ENCODE data around the gene TMEM238. TPM values are rescaled to one million over a fixed set of nuclear protein-coding genes. Genes with fewer than 3 reads are reported as not detected.

The TMEM238 gene
- total RNA-seq, 2 experiments from 2014 or later: 23.6 to 26.7 TPM

DNA sequence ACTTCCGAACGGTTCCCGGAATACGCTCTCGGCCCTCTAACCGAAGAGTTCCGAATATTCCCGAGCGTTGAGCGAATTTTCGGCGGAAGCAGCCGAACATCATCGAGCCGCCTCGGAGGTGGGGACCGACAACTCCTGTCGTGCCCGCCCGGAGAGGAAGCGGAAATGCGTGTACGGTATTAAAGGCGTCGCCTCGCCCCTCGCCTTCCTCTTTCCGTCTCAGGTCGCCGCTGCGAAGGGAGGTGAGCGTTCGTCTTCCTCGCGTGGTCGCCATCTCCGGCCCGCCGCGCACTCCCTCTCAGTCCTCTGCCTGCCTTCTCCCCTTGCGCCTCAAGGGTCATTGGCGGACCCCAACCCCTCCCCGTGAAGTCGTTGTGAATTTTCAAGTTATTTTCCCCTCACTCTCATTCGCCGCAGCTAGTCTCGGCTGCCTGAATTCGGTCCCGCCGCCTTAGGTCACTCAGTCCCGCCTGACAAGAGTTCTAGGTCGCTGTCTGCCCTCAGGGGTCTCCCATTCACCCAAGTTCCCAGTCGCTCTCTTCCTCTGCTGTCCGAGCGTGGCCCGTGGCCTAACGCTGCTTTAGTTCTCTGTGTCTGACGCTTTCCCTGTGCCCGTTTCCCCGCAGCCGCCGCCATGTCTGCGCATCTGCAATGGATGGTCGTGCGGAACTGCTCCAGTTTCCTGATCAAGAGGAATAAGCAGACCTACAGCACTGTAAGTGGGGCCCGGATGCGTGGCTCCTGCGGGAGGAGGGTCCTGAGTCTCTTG is 1.8 kb upstream of the TMEM238 start, which contains the start of gene RPL28:
RPL28 (plus strand) TSS at position 209 of the 769 bp plus-strand sequence; CDS start at position 635, 426 bp downstream.
- DNase-seq (peak; percentile 99), ATAC-seq (peak; percentile 73)
- Mint-ChIP-seq H3K4me3 (peak within 1 kb of the TSS; percentile 100), H3K4me1 (ENCODE audit: low read depth) (peaks cover 68% of the 10 kb centered on the region), H3K9me3 (ENCODE audit: insufficient read depth) (no peaks in the 10 kb centered on the region), H3K27me3 (ENCODE audit: low read depth) (no peaks in the 10 kb centered on the region), H3K27ac (peak within 1 kb of the TSS; percentile 99), H3K36me3 (ENCODE audit: low read depth) (peaks cover 64% of the 10 kb centered on the region)
- CTCF ChIA-PET: no interaction called here
- POLR2A ChIA-PET: interaction anchor here (0.5 to 14.2 kb wide), 3 partner anchors 17 to 130 kb away, joined by 3 to 213 read pairs (median 4); partner anchors contain the start of gene UBE2S

DNA sequence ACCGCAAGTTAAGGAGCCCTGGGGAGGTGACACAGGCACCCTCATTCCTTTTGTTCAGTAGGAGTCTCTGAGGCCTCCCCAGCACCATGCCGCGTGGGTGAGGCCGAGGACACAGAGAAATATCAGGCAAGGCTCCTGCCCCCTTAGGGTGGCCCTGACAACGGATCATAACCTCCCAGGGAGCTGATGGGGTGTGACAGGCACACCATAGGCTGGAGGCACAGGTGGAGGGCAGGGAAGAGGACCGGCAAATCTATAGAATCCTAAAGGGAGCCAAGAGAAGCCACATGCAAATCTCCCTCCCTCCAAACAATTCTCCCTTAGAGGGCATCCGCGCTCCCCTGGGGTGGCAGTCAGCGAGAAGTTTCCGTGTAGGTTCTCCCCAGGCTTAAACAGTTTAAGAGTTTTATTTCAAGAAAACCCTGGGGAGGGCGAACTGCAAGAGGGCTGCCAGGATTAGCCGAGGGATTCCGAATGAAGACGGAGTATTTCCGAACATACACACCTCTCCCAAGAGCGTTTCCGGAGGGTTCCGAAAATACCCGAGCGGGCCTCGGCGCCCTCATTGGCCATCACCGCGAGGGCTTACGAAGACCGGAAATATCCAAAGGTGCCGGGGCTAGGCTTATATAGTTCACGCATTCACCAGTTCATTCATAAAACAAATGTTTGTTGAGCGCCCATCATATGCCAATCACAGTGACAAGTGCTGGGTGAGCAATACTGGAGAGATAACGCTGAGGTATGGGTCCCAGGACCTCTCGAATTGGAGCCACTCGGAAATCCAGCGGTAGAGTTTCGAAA is 1.0 kb upstream of the TMEM238 start:
- POLR2A ChIA-PET: interaction anchor here (0.6 to 14.2 kb wide), 14 partner anchors 9 to 131 kb away, joined by 3 to 213 read pairs (median 6); partner anchors contain the start of genes IL11, PPP6R1, TMEM190 and UBE2S
- no peaks in the 10 kb centered on the region for H3K27me3 Mint-ChIP-seq (ENCODE audit: low read depth)
- H3K27ac Mint-ChIP-seq: peak overlapping the region; percentile 99
- H3K4me3 Mint-ChIP-seq: peak overlapping the region; percentile 100
- H3K9me3 Mint-ChIP-seq (ENCODE audit: insufficient read depth): no peaks in the 10 kb centered on the region
- H3K4me1 Mint-ChIP-seq (ENCODE audit: low read depth): peaks cover 62% of the 10 kb centered on the region
- CTCF ChIA-PET: interaction anchor here (0.9 to 3.1 kb wide), 13 partner anchors 33 to 297 kb away, joined by 3 to 30 read pairs (median 5); partner anchors contain the start of genes ISOC2 and KMT5C
- DNase-seq (peak; percentile 98), ATAC-seq (peak; percentile 75)
- H3K36me3 Mint-ChIP-seq (ENCODE audit: low read depth): peaks cover 60% of the 10 kb centered on the region

DNA sequence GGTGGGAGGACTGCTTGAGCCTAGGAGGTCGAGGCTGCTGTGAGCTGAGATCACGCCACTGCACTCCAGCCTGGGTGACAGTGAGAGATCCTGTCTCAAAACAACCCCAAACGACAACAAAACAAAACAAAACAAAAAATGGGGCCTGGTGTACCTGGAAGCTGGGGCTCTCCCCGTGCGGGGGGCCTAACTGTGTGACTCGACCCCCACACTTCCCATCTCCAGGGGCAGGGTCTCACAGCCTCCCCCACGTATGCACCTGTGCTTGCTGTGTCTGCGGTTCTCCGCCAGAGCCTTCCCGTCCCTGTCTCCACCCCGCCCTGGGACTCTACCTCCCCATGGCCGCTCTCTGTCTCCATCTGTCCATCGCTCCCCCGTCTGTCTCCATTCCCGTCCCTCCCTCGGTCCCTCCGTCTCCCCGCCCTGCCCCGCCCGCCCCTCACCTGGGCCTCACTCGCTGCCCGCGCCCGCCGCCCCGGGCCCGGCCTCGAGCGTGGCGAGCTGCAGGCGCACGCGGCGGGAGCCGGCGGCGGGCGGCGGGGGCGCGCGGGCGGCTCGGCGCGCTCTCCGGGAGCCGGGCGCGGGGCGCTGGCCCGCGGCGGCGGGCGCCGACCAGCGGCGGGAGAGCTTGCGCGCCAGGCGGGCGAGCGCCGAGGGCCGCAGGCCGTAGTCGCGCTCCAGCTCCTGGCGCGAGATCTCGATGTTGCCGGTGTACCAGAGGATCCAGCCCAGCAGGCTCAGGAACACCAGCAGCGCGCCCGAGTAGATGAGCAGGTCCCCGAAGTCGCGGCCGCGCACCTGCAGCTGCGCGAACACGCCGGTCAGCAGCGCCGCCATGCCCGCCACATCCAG is 587 bp downstream of the TMEM238 start:
- DNase-seq (peak; percentile 65), ATAC-seq (peak; percentile 14)
- POLR2A ChIA-PET: interaction anchor here (0.6 to 14.2 kb wide), 16 partner anchors 7 to 130 kb away, joined by 3 to 213 read pairs (median 4); partner anchors contain the start of genes IL11, KMT5C, TMEM190 and UBE2S
- H3K9me3 Mint-ChIP-seq (ENCODE audit: insufficient read depth): no peaks in the 10 kb centered on the region
- H3K27me3 Mint-ChIP-seq (ENCODE audit: low read depth): no peaks in the 10 kb centered on the region
- H3K36me3 Mint-ChIP-seq (ENCODE audit: low read depth): peaks cover 48% of the 10 kb centered on the region
- peak overlapping the region; percentile 88 for H3K4me3 Mint-ChIP-seq
- CTCF ChIA-PET: interaction anchor here (0.6 to 3.1 kb wide), 15 partner anchors 17 to 243 kb away, joined by 3 to 30 read pairs (median 4); partner anchors contain the start of gene KMT5C
- peak overlapping the region; percentile 95 for H3K27ac Mint-ChIP-seq
- H3K4me1 Mint-ChIP-seq (ENCODE audit: low read depth): peaks cover 47% of the 10 kb centered on the region

DNA sequence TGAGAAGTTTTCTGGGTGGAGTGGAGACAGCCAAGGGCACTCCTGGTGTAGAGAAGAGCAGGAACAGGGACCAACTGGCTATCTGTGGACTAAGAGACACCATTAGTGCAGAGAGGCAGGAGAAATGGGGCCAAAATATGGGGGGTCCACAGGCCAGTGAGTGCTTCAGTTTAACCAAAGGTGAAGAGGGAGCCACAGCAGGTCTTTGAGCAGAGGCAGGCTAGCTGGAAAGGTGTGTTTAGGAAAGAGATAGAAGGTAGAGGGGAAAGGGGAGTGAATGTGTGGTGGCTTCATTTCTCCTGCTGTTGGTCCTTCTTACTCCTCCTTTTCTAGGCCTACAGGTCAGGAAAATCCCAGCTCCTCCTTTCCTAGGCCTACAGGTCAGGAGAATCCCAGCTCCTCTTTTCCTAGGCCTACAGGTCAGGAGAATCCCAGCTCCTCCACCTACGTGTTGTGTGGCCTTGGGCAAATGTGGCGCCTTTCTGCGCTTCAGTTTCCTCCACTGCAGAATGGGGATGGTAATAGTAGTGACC is 1.5 kb downstream of the TMEM238 start:
- Mint-ChIP-seq H3K4me3 (peak overlapping the region; percentile 88), H3K27ac (peak overlapping the region; percentile 95), H3K9me3 (ENCODE audit: insufficient read depth) (no peaks in the 10 kb centered on the region), H3K27me3 (ENCODE audit: low read depth) (no peaks in the 10 kb centered on the region), H3K36me3 (ENCODE audit: low read depth) (peaks cover 39% of the 10 kb centered on the region), H3K4me1 (ENCODE audit: low read depth) (peaks cover 38% of the 10 kb centered on the region)
- ATAC-seq: no peak
- ChIA-PET CTCF (interaction anchor here (1.4 to 3.1 kb wide), 6 partner anchors 16 to 128 kb away, joined by 3 to 30 read pairs (median 16); partner anchors contain the start of gene KMT5C), POLR2A (interaction anchor here (0.7 to 14.2 kb wide), 5 partner anchors 20 to 128 kb away, joined by 3 to 213 read pairs (median 4); partner anchors contain the start of gene UBE2S)
- no peak for DNase-seq

DNA sequence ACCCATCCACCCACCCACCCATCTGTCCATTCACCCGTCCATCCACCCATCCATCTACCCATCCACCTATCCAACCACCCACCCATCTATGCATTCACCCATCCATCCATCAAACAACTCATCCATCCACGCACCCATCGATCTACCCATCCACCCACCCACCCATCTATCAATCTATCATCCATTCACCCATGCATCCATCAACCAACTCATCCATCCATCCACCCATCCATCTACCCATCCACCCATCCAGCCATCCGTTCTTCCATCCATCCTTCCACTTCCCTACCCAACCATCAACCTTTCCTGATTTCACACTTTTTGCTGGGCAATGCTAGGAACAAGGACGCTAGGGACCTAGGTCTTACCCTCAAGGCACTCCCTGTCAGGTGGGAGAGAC is 2.1 kb downstream of the TMEM238 start:
- Mint-ChIP-seq H3K4me3 (peak overlapping the region; percentile 88), H3K9me3 (ENCODE audit: insufficient read depth) (no peaks in the 10 kb centered on the region), H3K4me1 (ENCODE audit: low read depth) (peaks cover 34% of the 10 kb centered on the region), H3K27ac (no peak overlapping the region), H3K36me3 (ENCODE audit: low read depth) (peaks cover 33% of the 10 kb centered on the region), H3K27me3 (ENCODE audit: low read depth) (no peaks in the 10 kb centered on the region)
- ATAC-seq (no peak), DNase-seq (no peak)
- CTCF ChIA-PET: interaction anchor here (2.9 kb wide), 1 partner anchor 90 kb away, joined by 19 read pairs; no protein-coding TSS in a partner anchor
- POLR2A ChIA-PET: interaction anchor here (0.9 to 14.2 kb wide), 3 partner anchors 21 to 128 kb away, joined by 3 to 213 read pairs (median 19); partner anchors contain the start of gene UBE2S

DNA sequence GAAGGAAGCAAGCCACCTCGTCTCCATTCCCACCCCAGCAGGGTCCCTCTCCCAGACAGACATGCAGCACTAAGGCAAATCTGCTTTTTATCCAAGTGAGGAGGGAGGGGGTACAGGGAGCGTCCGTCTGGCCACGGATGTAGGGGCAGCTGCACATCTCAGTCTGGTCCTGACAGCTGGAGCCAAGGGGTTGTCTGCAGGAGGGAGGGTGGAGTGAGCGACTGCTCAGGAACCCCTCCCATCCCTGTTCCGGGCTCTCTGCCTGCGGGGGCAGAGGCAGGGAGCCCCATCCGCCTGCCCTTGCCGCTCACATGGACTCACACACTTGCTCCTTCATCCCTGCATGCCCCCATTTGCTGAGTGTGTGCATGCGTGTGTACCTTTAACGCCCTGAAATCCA is 4.9 kb downstream of the TMEM238 start:
- ChIA-PET POLR2A (interaction anchor here (1.1 kb wide), 1 partner anchor 40 kb away, joined by 3 read pairs; no protein-coding TSS in a partner anchor), CTCF (no interaction called here)
- Mint-ChIP-seq H3K9me3 (ENCODE audit: insufficient read depth) (no peaks in the 10 kb centered on the region), H3K36me3 (ENCODE audit: low read depth) (peaks cover 19% of the 10 kb centered on the region), H3K4me3 (no peak overlapping the region), H3K4me1 (ENCODE audit: low read depth) (peaks cover 24% of the 10 kb centered on the region), H3K27me3 (ENCODE audit: low read depth) (no peaks in the 10 kb centered on the region), H3K27ac (no peak overlapping the region)
- DNase-seq (no peak), ATAC-seq (no peak)

DNA sequence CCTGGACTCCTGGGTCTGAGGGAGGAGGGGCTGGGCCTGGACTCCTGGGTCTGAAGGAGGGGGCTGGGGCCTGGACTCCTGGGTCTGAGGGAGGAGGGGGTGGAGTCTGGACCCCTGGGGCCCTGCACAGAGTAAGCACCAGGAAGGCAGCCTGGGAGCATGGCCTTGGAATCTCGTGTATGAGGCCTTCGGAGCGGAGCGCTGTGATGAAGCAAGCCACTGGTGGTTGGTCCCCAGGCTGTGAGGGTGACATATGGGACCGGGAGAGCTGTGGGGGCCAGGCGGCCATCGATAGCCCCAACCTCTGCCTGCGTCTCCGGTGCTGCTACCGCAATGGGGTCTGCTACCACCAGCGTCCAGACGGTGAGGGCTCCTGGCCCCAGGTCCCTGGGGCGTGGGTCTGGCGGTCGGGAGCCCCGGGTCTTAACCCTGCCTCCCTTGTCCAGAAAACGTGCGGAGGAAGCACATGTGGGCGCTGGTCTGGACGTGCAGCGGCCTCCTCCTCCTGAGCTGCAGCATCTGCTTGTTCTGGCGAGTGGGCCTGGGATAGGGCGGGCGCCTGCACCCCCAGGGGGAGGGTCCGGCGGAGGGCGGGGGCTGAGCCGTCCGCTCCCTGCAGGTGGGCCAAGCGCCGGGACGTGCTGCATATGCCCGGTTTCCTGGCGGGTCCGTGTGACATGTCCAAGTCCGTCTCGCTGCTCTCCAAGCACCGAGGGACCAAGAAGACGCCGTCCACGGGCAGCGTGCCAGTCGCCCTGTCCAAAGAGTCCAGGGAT is 6.5 kb downstream of the TMEM238 start:
- no peak overlapping the region for H3K27ac Mint-ChIP-seq
- H3K27me3 Mint-ChIP-seq (ENCODE audit: low read depth): peaks cover 5% of the 10 kb centered on the region
- H3K4me3 Mint-ChIP-seq: no peak overlapping the region
- peaks cover 17% of the 10 kb centered on the region for H3K36me3 Mint-ChIP-seq (ENCODE audit: low read depth)
- ChIA-PET CTCF (no interaction called here), POLR2A (no interaction called here)
- no peaks in the 10 kb centered on the region for H3K9me3 Mint-ChIP-seq (ENCODE audit: insufficient read depth)
- ATAC-seq: no peak
- no peak for DNase-seq
- H3K4me1 Mint-ChIP-seq (ENCODE audit: low read depth): peaks cover 18% of the 10 kb centered on the region

DNA sequence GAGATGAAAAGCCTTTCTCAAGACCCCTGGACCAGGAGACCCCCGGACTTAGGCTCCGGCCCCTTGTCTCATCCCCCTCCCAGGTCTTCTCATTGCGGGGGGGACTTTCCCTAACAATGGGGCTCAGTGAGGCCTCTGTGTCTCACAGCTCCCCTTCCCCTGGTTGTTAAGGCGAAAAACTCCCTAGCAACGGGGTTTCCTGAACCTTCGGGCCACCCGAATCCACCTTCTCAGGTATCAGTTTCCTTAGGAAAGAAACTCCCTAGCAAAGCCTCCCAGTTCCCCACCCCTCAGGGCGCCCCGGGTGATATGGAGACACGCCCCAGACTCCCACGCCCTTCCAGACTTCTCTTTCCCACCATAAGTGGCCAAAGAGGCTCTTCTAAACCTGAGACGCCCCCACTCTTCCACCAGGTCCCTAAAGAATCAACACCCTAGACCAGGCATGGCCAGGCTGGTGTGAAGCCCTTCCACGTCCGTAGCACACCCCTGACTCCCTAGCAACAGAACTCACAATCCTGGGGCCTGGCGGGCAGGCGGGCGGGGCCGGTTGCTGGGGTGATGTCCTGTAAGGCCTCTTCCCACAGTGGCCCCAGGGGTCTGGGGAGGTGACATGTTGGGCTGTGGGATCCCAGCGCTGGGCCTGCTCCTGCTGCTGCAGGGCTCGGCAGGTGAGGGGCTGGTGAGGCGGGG is 7.7 kb downstream of the TMEM238 start, which contains the start of gene TMEM190:
TMEM190 (plus strand) TSS at position 586 of the 693 bp plus-strand sequence; CDS start at position 614, 28 bp downstream.
- ChIA-PET CTCF (no interaction called here), POLR2A (interaction anchor here (1.3 kb wide), 1 partner anchor 8 kb away, joined by 3 read pairs; the partner anchor contains the start of gene TMEM238)
- no peak for ATAC-seq
- peaks cover 5% of the 10 kb centered on the region for H3K36me3 Mint-ChIP-seq (ENCODE audit: low read depth)
- H3K27me3 Mint-ChIP-seq (ENCODE audit: low read depth): peaks cover 14% of the 10 kb centered on the region
- no peak within 1 kb of the TSS for H3K4me3 Mint-ChIP-seq
- H3K9me3 Mint-ChIP-seq (ENCODE audit: insufficient read depth): no peaks in the 10 kb centered on the region
- no peak within 1 kb of the TSS for H3K27ac Mint-ChIP-seq
- DNase-seq: no peak
- peaks cover 10% of the 10 kb centered on the region for H3K4me1 Mint-ChIP-seq (ENCODE audit: low read depth)

DNA sequence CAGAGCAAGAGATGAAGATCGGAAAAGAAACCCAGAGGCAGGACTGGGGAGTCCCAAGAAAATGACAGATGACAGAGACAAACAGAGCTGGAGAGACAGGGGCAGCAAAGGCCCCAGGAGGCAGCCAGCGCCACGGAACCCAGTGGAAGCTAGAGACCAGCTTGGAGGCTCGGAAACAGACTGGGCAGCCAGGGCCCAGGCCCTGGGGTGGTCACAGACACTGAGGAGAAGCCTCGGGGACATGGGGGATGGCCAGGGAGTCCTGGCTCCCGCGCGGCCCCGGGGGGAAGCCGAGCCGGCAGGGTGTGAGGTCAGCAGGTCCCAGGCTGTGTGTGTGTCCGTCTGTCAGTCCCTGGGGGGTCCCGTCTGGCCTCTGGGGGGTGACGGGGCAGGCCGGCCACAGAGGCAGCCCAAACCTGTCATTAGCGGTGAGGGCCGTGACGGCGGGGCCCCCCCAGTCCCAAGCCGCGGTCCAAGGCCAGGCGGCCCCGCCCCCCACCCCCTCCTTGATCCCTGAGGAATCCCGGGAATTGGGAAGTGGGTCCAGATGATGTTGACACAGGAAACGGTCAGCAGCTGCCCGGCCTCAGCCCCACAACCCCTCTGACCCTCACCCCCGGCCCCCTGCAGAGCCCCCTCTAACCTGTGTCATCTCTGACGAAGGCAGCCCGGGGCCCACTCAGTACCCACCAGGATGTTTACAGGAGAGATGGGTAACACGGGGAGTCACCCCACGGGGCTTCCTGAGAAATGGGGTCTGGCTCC is 9.9 kb downstream of the TMEM238 start:
- H3K4me3 Mint-ChIP-seq: no peak overlapping the region

More for the DNA sequence above, 9.9 kb downstream of the TMEM238 start:
- ChIA-PET POLR2A (interaction anchor here (0.6 kb wide), 1 partner anchor 104 kb away, joined by 3 read pairs; no protein-coding TSS in a partner anchor), CTCF (no interaction called here)
- H3K4me1 Mint-ChIP-seq (ENCODE audit: low read depth): peaks cover 11% of the 10 kb centered on the region
- H3K36me3 Mint-ChIP-seq (ENCODE audit: low read depth): peaks cover 2% of the 10 kb centered on the region
- ATAC-seq (no peak), DNase-seq (no peak)
- H3K27ac Mint-ChIP-seq: no peak overlapping the region
- peaks cover 28% of the 10 kb centered on the region for H3K27me3 Mint-ChIP-seq (ENCODE audit: low read depth)
- no peaks in the 10 kb centered on the region for H3K9me3 Mint-ChIP-seq (ENCODE audit: insufficient read depth)

All from activated CD8-positive, alpha-beta T cell treated with anti-CD3 and anti-CD28 coated beads, Interleukin-2, amount 10 ng/mL, durations not matched to agents 7 days and 5 days (primary cell).